ENCODE data around the gene LRP10.
A peak's percentile ranks its signal among the peaks of the same experiment; 100 is the strongest.
"Not testable (repeated sequence)": the region's sequence is repeated elsewhere in the genome, so short reads cannot be mapped to it uniquely, and the experiment has no call there.

The LRP10 gene

GRCh38 chr14:22852599-22852939 lies 19.0 kb upstream of the LRP10 start:
- H3K4me3 ChIP-seq (ENCODE audit: extremely low read depth, insufficient read depth, low read length, poor library complexity, severe bottlenecking): no peak overlapping the region
- WGBS, 2 experiments (ENCODE audit: insufficient coverage in 2 of 2): no CpG with 5 or more reads among the region's 2 CpGs
- no peaks in the 10 kb centered on the region for H3K36me3 ChIP-seq (ENCODE audit: control insufficient read depth, insufficient read depth, low read length)
- no peaks in the 10 kb centered on the region for H3K9me3 ChIP-seq (ENCODE audit: control insufficient read depth, low read length)
- H3K4me1 ChIP-seq (ENCODE audit: control insufficient read depth, insufficient read depth, low read length, poor library complexity, severe bottlenecking): peaks cover 26% of the 10 kb centered on the region
- no peak overlapping the region for H3K27ac ChIP-seq (ENCODE audit: low read depth, low read length, severe bottlenecking)

- H3K4me1 ChIP-seq (ENCODE audit: control insufficient read depth, insufficient read depth, low read length, poor library complexity, severe bottlenecking): peaks cover 20% of the 10 kb centered on the region
- H3K36me3 ChIP-seq (ENCODE audit: control insufficient read depth, insufficient read depth, low read length): no peaks in the 10 kb centered on the region
- H3K27ac ChIP-seq (ENCODE audit: low read depth, low read length, severe bottlenecking): no peak overlapping the region
- WGBS, 2 experiments (ENCODE audit: insufficient coverage in 2 of 2): 11 to 12% methylated on average over 8 to 18 of the region's 20 CpGs
- peak overlapping the region; percentile 26 for H3K4me3 ChIP-seq (ENCODE audit: extremely low read depth, insufficient read depth, low read length, poor library complexity, severe bottlenecking)
- no peaks in the 10 kb centered on the region for H3K9me3 ChIP-seq (ENCODE audit: control insufficient read depth, low read length)
Observed at GRCh38 chr14:22852940-22853767, 18.4 kb upstream of the LRP10 start.

DNA sequence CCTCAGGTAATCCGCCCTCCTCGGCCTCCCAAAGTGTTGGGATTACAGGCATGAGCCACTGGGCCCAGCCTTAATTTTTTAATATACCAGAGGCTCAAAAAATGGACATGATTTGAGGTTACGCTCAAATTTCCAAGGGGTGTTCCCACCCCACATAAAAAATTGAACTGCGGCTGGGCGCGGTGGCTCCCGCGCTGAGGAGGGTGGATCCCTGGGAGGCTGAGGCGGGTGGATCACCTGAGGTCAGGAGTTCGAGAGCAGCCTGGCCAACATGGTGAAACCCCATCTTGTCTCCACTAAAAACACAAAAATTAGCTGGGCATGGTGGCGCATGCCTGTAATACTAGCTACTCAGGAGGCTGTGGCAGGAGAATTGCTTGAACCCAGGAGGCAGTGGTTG lies 17.2 kb upstream of the LRP10 start:
- H3K27ac ChIP-seq (ENCODE audit: low read depth, low read length, severe bottlenecking); H3K4me3 ChIP-seq (ENCODE audit: extremely low read depth, insufficient read depth, low read length, poor library complexity, severe bottlenecking); H3K9me3 ChIP-seq (ENCODE audit: control insufficient read depth, low read length); H3K36me3 ChIP-seq (ENCODE audit: control insufficient read depth, insufficient read depth, low read length): not testable (repeated sequence)
- WGBS, 2 experiments (ENCODE audit: insufficient coverage in 2 of 2): 89 to 90% methylated on average over 4 to 8 of the region's 11 CpGs
- H3K4me1 ChIP-seq (ENCODE audit: control insufficient read depth, insufficient read depth, low read length, poor library complexity, severe bottlenecking): peaks cover 11% of the 10 kb centered on the region

DNA sequence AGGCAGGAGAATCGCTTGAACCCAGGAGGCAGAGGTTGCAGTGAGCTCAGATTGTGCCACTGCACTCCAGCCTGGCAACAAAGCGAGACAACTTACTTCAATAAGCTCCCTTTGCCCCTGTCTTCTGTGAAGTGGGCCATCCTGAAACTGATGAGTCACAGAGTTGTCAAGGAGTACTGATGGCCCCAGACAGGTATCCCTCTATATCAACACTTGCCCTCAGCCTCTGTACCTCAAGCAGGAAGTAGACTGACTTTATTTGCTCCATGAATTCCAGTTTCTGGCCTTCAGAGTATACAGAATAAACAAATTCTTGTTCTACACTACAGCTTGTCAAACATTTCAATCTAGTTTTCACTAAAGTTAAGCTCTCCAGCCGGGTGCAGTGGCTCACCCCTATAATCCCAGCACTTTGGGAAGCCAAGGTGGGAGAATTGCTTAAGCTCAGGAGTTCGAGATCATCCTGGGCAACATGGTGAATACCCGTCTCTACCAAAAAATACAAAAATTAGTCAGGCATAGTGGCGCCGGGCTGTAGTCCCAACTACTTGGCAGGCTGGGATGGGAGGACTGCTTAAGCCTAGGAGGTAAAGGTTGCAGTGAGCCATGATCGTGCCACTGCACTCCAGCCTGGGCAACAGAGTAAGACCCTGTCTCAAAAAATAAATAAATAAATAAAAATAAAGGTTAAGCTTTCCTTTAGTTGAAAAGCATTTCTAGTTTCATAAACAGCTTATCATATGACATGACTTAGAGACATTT lies 16.4 kb upstream of the LRP10 start:
- Histone ChIP-seq H3K9me3 (ENCODE audit: control insufficient read depth, low read length) (no peaks in the 10 kb centered on the region), H3K27ac (ENCODE audit: low read depth, low read length, severe bottlenecking) (no peak overlapping the region), H3K4me1 (ENCODE audit: control insufficient read depth, insufficient read depth, low read length, poor library complexity, severe bottlenecking) (peaks cover 11% of the 10 kb centered on the region), H3K36me3 (ENCODE audit: control insufficient read depth, insufficient read depth, low read length) (no peaks in the 10 kb centered on the region), H3K4me3 (ENCODE audit: extremely low read depth, insufficient read depth, low read length, poor library complexity, severe bottlenecking) (no peak overlapping the region)
- 90 to 98% methylated on average over 5 to 7 of the region's 8 CpGs for WGBS, 2 experiments (ENCODE audit: insufficient coverage in 2 of 2)

DNA sequence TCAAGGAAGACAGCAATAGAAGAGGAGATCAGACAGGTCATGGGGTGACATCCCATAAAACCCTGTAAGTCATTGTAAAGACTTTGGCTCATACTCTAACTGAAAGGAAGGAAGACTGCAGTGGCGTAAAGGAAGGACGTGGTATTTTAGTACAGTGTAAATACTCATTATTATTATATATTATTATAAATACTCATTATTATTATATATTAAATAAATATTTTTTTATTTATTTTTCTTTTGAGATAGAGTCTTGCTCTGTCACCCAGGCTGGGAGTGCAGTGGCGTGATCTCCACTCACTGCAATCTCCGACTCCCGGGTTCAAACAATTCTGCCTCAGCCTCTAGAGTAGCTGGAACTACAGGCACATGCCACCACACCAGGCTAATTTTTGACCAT lies 15.1 kb upstream of the LRP10 start:
- H3K27ac ChIP-seq (ENCODE audit: low read depth, low read length, severe bottlenecking): no peak overlapping the region
- H3K9me3 ChIP-seq (ENCODE audit: control insufficient read depth, low read length): no peaks in the 10 kb centered on the region
- peaks cover 1% of the 10 kb centered on the region for H3K4me1 ChIP-seq (ENCODE audit: control insufficient read depth, insufficient read depth, low read length, poor library complexity, severe bottlenecking)
- H3K4me3 ChIP-seq (ENCODE audit: extremely low read depth, insufficient read depth, low read length, poor library complexity, severe bottlenecking): no peak overlapping the region
- H3K36me3 ChIP-seq (ENCODE audit: control insufficient read depth, insufficient read depth, low read length): no peaks in the 10 kb centered on the region
- WGBS, 2 experiments (ENCODE audit: insufficient coverage in 2 of 2): 98 to 100% methylated on average over 3 of the region's 5 CpGs

DNA sequence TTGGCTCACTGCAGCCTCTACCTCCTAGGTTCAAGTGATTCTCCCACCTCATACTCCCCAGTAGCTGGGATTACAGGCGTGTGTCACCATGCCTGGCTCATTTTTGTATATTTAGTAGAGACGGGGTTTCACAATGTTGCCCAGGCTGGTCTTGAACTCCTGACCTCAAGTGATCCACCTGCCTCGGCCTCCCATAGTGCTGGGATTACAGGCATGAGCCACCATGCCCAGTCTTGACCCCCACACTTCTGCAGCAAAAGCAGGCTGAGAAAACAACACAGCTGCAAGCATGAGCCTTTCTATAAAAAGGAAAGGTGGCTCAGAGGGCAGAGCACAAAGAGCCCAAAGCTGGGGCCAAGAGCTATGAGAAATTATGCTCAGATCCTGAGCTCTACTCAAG lies 11.2 kb upstream of the LRP10 start:
- H3K4me3 ChIP-seq (ENCODE audit: extremely low read depth, insufficient read depth, low read length, poor library complexity, severe bottlenecking); H3K36me3 ChIP-seq (ENCODE audit: control insufficient read depth, insufficient read depth, low read length); H3K27ac ChIP-seq (ENCODE audit: low read depth, low read length, severe bottlenecking); H3K4me1 ChIP-seq (ENCODE audit: control insufficient read depth, insufficient read depth, low read length, poor library complexity, severe bottlenecking); H3K9me3 ChIP-seq (ENCODE audit: control insufficient read depth, low read length): not testable (repeated sequence)
- 89 to 100% methylated on average over 2 of the region's 3 CpGs for whole genome bisulfite sequencing, 2 experiments (ENCODE audit: insufficient coverage in 2 of 2)

DNA sequence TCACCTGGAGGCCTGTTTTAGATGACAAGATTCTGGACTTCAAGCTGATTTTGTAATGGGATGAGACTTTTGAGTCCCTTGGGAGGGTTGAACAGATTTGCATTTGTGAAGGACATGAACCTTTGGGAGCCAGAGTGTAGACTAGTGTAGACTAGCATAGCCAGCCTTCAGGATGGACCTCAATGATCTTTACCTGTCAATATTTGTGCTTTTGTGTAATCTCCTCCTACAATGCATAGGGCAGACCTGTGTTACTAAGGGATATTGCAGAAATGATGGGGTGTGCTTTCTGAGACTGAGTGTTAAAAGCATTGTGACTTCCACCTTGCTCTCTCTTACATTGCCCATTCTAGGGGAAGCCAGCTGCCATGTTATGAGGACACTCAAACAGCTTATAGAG lies 9.9 kb upstream of the LRP10 start:
- H3K9me3 ChIP-seq (ENCODE audit: control insufficient read depth, low read length): no peaks in the 10 kb centered on the region
- H3K4me3 ChIP-seq (ENCODE audit: extremely low read depth, insufficient read depth, low read length, poor library complexity, severe bottlenecking): no peak overlapping the region
- no peaks in the 10 kb centered on the region for H3K4me1 ChIP-seq (ENCODE audit: control insufficient read depth, insufficient read depth, low read length, poor library complexity, severe bottlenecking)
- H3K36me3 ChIP-seq (ENCODE audit: control insufficient read depth, insufficient read depth, low read length): no peaks in the 10 kb centered on the region
- H3K27ac ChIP-seq (ENCODE audit: low read depth, low read length, severe bottlenecking): no peak overlapping the region

- Histone ChIP-seq H3K9me3 (ENCODE audit: control insufficient read depth, low read length) (no peaks in the 10 kb centered on the region), H3K27ac (ENCODE audit: low read depth, low read length, severe bottlenecking) (no peak overlapping the region), H3K4me1 (ENCODE audit: control insufficient read depth, insufficient read depth, low read length, poor library complexity, severe bottlenecking) (no peaks in the 10 kb centered on the region), H3K36me3 (ENCODE audit: control insufficient read depth, insufficient read depth, low read length) (no peaks in the 10 kb centered on the region), H3K4me3 (ENCODE audit: extremely low read depth, insufficient read depth, low read length, poor library complexity, severe bottlenecking) (no peak overlapping the region)
- 80% methylated on average over 1 of the region's 4 CpGs; no CpG with 5 or more reads in 1 of the 2 experiments for WGBS, 2 experiments (ENCODE audit: insufficient coverage in 2 of 2)
Observed at GRCh38 chr14:22864979-22865378, 6.6 kb upstream of the LRP10 start.

- Histone ChIP-seq H3K4me3 (ENCODE audit: extremely low read depth, insufficient read depth, low read length, poor library complexity, severe bottlenecking) (no peak overlapping the region), H3K9me3 (ENCODE audit: control insufficient read depth, low read length) (no peaks in the 10 kb centered on the region), H3K27ac (ENCODE audit: low read depth, low read length, severe bottlenecking) (no peak overlapping the region), H3K36me3 (ENCODE audit: control insufficient read depth, insufficient read depth, low read length) (no peaks in the 10 kb centered on the region), H3K4me1 (ENCODE audit: control insufficient read depth, insufficient read depth, low read length, poor library complexity, severe bottlenecking) (no peaks in the 10 kb centered on the region)
- WGBS, 2 experiments (ENCODE audit: insufficient coverage in 2 of 2): 38 to 45% methylated on average over 1 to 2 of the region's 6 CpGs
Observed at GRCh38 chr14:22865424-22866405, 5.8 kb upstream of the LRP10 start.

DNA sequence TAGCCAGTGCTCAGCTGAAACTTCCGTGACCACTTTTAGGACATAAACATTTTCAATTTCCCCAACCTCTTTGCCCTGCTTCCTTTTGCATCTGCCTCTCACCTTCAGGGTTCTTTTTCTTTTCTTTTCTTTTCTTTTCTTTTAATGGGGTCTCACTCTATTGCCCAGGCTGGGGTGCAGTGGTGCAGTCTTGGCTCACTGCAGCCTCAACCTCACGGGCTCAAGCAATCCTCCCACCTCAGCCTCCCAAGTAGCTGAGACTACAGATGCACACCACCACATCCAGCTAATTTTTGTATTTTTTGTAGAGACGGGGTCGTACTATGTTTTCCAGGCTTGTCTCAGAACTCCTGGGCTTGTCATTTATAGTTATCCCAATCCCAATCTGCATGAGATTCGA lies 4.7 kb upstream of the LRP10 start:
- H3K36me3 ChIP-seq (ENCODE audit: control insufficient read depth, insufficient read depth, low read length): no peaks in the 10 kb centered on the region

More for the DNA sequence above, 4.7 kb upstream of the LRP10 start:
- no peak overlapping the region for H3K4me3 ChIP-seq (ENCODE audit: extremely low read depth, insufficient read depth, low read length, poor library complexity, severe bottlenecking)
- no peak overlapping the region for H3K27ac ChIP-seq (ENCODE audit: low read depth, low read length, severe bottlenecking)
- H3K9me3 ChIP-seq (ENCODE audit: control insufficient read depth, low read length): no peaks in the 10 kb centered on the region
- 98 to 100% methylated on average over 3 to 5 of the region's 5 CpGs for WGBS, 2 experiments (ENCODE audit: insufficient coverage in 2 of 2)
- no peaks in the 10 kb centered on the region for H3K4me1 ChIP-seq (ENCODE audit: control insufficient read depth, insufficient read depth, low read length, poor library complexity, severe bottlenecking)

Measured in mesodermal cell (in vitro differentiated cells).